Superior temporal gyrus (tissue), 1 donor: ENCODE results near the gene WDR38.

Source experiments
- DNase-seq: peaks from one replicate; pipeline ENCODE4 v3.0.0-alpha.2; 2016; ENCODE audit errors: extremely low spot score

WDR38 gene

GRCh38 chr9:124852829-124853531 lies at the start of gene WDR38:
Gene WDR38 (plus strand): TSS chr9:124853460. CDS start chr9:124853532, 72 bp downstream.
- peak; percentile 77 for DNase-seq

- no peak for DNase-seq
Observed at GRCh38 chr9:124803911-124804310, 49.3 kb upstream of the WDR38 start.

- DNase-seq = no peak
Observed at GRCh38 chr9:124805186-124805585, 48.1 kb upstream of the WDR38 start.

GRCh38 chr9:124808246-124808956 lies 44.9 kb upstream of the WDR38 start:
- no peak for DNase-seq

GRCh38 chr9:124809211-124809610 lies 44.0 kb upstream of the WDR38 start:
- no peak for DNase-seq

- no peak for DNase-seq
Observed at GRCh38 chr9:124809741-124810500, 43.3 kb upstream of the WDR38 start.

GRCh38 chr9:124810663-124811355 lies 42.5 kb upstream of the WDR38 start:
- DNase-seq = no peak

GRCh38 chr9:124812441-124812876 lies 40.8 kb upstream of the WDR38 start:
- DNase-seq = no peak

GRCh38 chr9:124813041-124813440 lies 40.2 kb upstream of the WDR38 start:
- no peak for DNase-seq

- DNase-seq = no peak
Observed at GRCh38 chr9:124813501-124814163, 39.6 kb upstream of the WDR38 start.

GRCh38 chr9:124814164-124814535 lies 39.1 kb upstream of the WDR38 start:
- no peak for DNase-seq

GRCh38 chr9:124815601-124816000 lies 37.7 kb upstream of the WDR38 start:
- DNase-seq = no peak

GRCh38 chr9:124818431-124819281 lies 34.6 kb upstream of the WDR38 start:
- no peak for DNase-seq

- DNase-seq = no peak
Observed at GRCh38 chr9:124820698-124821623, 32.3 kb upstream of the WDR38 start.

- no peak for DNase-seq
Observed at GRCh38 chr9:124828489-124829333, 24.5 kb upstream of the WDR38 start.

- DNase-seq = no peak
Observed at GRCh38 chr9:124829334-124829669, 24.0 kb upstream of the WDR38 start.

- no peak for DNase-seq
Observed at GRCh38 chr9:124830593-124830992, 22.7 kb upstream of the WDR38 start.

- DNase-seq = no peak
Observed at GRCh38 chr9:124831642-124832364, 21.5 kb upstream of the WDR38 start.
